Nucleus accumbens (tissue), 56 donors: ENCODE measurements around the gene GSK3B.

Source experiments
- DNase-seq, 56 donors: peaks; one replicate each; lab custom pipeline; 2025; lab: John Stamatoyannopoulos, UW

The GSK3B gene

DNA sequence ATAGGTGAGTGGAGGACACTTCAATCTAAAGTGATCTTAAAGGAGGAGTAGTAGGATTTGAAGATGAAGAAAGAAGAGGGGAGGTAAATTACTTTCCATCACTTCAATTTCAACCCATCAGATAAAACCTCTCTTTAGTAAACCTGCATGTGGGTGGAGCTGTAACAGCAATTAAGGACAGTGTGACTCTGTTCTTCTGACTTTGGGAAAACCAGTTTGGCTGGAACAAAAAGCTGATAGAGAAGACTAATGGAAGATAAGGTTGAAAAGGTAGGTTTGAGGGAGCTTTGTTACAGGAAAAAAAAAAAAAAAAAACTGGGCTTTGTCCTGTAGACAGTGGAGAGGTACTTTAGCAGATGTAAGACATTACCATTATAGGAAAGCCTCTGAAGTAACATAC is 4.5 kb upstream of the GSK3B start:
- DNase-seq = no peak

DNA sequence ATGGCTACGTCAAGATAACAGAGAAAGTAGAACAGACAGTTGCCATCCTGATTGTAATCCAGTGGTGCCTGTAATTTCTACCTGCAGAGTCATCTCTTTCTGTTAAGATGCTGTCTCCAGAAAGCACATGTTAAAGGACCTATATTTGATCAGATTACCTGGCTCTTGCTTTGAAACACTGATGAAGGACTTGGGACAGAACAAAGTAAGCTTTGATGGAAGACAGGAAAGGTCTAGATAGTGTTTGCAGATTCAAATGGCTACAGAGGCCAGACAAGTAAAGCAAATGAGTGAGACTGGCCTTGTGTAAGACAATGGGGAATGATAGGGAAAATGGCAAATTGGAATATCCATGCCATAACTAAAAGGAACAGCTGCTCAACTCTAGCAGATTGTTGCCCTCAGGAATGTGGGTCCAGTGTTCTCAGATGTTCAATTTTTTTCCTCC is 1.8 kb upstream of the GSK3B start:
- DNase-seq = no peak

DNA sequence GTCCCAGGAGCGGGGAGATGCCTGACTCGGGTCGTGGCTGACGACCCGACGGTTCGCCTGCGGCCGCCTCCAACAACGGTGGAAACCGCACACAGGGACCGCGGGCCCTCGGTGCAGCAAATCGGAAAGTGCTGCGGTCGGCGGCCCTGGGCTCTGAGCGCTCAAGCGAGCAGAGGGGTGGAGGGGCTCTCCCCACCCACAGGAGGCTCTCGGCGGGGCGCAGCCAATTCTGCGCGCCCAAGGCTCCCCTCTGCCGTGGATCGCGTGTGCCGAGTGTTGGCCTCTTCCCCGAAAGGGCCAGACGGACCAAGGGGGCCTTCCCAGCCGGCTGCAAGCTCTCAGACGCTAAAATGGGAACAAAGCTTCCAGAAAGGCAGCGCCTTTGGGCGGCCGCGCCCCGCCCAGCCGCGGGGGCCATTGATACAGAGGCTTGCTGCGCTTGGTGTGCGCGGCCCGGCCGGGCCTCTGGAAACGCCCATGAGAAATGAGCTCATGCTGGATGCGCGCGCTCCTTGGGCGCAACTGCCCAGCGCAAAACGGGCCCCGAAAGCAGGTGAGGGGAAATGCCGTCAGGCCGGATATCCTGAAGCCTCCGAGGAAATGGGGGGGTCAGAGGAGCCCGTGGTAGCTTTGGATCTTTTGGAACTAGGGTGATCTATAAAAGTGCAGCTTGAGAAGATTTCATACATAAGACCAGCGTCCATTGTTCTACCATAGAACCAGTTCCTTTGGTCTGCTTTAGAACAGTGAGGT is 1.2 kb upstream of the GSK3B start:
- DNase-seq = peak in 54 of 56 donors; percentile 7 to 85 (median 68)

DNA sequence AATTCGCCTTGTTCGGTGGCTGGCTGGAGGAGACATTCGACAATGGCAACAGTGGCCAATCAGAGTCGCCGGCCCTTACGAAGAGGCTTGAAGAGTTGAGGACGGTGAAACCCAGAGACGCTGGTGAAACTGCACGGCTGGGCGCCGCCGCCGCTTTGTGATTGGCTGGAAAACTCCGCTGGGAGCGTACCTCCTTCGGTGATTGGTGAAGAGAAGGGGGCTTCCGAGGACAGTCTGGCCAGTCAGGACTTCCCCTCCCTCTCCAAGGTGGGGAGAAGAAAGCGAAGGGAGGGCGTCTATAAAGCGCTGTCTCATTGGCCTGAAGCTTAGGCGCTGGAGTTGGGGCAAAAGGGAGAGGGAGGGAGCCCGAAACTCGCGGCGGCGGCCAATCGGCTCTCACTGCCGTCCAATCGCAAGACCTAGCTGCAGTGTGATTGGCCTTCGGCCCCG is 554 bp upstream of the GSK3B start:
- DNase-seq = peak; percentile 96 to 100 (median 100)

DNA sequence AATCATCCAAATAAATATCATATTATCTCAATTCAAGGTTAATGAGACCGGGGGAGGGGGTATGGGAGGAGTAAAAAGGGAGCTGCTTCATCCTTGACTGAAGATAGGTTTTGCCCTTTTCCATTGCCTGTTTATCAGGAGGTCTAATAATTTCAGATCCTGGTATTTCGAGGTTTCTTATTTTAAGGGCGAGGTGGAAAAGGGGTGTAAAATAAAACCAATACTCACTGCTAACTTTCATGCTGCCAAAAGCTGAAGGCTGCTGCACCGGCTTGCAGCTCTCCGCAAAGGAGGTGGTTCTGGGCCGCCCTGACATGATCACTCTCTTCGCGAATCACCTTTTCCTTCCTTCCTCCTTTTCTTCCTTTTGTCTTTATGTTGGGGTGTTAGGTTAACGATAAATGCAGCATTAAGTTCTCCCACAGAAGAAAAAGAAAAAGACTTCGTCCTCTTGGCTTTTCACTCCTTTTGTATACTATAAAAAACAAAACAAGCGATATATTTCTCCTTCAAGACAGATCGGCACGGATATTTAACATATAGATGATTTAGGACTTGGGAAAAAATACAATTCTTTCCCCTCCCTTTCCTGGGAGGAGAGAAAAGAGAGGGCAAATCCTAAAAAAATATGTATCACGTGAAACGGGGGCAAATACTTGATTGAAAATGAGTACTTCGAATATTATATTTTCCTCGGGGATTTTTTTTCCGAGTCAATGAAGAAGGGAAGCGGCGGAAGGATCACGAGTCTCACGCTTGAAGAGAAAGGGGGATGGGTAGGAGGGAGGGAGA is 932 bp downstream of the GSK3B start:
- DNase-seq = peak in 11 of 56 donors; percentile 1 to 38 (median 8)

DNA sequence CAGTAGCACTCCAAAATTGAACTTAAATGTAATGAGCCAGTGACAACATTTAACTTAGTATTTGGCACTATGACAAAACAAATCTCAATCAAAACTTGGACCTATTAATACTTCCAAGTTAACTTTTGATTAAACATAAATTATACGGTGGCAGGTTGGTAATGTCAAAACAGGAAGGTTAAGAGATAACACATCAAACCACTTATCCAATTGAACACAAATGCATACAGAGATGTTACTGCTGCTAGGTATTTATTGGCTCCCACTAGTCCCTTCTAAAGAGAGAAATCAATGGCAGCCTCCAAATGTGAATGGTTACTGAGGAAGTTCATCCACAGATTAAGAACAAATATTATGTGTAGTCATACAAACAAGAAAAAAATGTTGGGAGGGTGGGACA is 1.8 kb downstream of the GSK3B start:
- DNase-seq = no peak

DNA sequence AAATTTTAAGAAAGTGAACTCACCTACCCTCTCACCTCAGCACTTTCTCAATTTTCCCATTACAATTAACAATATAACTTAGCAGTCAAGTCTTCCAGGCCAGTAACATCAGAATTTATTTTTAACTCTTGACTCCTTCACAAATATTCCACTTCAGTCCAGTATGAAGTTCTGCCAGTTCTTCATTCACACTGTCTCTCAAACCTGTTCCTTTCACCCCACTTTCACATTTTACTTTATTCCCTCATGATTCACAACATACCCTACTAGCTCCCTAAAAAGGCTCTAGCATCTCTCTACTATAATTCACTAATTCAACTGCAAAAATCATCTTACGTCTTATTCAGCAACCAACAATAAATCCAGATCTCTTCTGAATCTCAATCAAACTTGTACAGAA is 3.8 kb downstream of the GSK3B start:
- DNase-seq = no peak

DNA sequence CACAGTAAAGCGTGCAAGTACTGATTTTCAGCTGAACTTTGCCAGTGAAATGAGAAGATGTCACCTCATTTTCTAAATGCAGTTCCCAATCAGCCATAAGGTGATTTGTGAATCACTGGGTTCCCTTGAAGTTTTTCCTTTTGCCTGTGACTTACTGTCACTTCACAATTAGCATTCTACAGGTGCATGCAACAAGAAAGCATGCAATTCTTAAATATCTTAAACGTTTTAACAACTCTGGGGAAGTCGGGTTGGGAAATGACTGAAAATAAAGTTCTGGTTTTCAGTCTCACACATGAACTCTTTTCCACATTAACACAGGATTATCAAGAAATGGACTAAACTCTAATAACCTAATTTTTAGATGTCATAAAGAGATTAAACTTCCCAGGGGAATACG is 5.2 kb downstream of the GSK3B start:
- DNase-seq = no peak

DNA sequence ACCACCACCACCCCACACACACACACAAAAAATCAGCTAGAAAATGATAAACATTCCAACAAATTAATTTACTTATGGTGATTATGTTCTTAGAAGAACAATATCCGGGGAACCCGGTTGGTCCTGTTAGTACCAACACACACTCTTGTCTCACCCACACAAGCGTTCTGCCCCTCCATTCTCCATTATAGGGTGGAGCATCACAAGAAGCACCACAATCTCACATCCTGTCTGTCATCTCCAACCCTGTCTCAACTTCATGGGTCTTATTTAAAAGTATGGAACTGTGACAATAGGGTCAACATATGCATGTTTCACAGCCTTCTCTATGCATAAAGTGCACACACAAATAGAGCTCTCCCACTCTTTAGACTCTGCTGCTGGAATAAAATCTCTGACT is 5.6 kb downstream of the GSK3B start:
- no peak for DNase-seq

DNA sequence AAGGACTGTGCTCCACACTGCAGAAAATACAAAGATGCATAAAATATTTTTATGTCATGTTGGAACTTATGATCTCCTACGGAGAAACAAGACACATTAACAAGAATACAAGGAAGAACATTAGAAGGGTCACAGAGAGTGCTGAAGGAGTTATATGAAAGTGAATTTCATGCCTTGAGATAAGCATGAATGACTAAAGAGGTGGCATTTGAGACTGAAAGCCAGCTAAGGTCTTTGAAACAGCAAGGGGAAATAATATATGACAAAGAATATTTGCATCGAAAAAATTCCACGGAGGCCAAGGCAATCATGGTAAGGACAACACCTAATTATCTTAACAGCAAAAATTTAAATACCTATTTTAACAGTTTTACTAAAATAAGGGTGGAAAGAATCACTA is 12.5 kb downstream of the GSK3B start:
- no peak for DNase-seq

DNA sequence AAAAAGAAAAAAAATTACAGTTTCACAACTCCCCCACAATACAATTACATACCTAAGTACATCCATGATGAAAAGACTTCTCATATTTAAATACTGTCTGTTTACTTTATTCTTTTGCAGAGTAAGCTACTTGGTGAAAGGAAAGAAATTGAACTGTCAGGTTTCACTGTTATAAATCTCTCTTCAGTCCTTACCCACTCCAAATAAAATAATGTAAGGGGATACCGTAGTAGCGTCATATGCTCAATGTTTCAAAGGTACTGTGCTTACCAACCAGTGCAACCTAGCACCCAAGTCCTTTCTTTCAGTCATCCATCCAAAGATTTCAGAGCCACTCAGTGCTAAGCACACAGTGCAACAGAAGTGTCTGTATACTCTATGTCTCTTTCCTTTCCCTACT is 13.4 kb downstream of the GSK3B start:
- no peak for DNase-seq

DNA sequence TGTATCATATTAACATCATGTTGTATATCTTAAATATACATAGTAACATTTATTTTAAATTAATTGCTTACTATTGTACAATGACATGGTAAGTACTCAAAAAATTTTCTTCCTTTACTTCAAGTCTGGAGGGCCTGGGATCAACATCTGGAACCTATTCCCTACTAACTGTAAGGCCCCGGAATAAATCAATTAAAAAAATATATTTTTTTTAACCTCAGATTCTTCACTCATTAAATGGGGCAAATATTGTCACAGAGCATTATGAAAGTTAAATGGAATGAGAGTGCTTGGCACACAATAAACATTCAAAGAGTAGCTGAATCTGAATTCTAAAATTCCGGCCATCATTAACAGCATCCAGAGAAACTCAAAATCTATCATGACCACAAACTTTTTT is 16.5 kb downstream of the GSK3B start:
- DNase-seq = no peak

DNA sequence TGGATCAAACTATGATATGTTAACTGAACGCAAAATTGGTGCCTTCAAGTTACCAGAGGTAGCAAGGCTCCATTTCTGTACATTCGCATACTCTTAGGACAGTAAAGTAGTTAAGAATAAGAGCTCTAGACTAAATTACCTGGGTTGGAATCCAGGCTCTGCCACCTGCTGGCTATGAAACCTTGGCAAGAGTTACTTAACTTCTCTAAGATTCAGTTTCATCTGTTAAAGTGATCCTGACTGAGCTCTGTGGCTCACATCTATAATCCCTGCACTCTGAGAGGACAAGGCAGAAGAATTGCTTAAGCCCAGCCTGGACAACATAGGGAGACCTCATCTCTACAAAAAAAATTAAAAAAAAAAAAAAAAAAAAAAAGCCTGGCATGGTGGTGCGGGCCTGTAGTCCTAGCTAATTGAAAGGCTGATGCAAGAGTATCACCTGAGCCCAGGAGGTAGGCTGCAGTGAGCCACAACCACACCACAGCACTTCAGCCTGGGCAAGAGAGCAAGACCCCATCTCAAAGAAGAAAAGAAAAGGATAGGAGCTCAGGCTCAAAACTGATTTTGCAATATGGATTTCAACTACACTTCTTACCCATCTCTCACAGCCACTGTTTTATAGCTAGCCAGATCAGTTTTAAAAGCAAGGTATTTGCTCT is 21.3 kb downstream of the GSK3B start:
- no peak for DNase-seq

DNA sequence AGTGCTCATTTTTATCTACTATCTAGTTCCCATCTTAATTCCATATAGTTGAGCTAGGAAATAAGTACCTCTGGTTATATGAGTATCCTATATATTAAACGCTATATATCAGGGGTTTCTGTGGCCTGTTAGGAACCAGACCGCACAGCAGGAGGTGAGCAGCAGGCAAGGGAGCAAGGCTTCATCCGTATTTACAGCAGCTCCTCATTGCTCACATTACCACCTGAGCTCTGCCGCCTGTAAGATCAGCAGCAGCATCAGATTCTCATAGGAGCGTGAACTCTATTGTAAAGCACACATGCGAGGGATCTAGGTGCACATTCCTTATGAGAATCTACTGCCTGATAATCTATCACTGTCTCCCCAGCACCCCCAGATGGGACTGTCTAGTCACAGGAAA is 23.0 kb downstream of the GSK3B start:
- no peak for DNase-seq

DNA sequence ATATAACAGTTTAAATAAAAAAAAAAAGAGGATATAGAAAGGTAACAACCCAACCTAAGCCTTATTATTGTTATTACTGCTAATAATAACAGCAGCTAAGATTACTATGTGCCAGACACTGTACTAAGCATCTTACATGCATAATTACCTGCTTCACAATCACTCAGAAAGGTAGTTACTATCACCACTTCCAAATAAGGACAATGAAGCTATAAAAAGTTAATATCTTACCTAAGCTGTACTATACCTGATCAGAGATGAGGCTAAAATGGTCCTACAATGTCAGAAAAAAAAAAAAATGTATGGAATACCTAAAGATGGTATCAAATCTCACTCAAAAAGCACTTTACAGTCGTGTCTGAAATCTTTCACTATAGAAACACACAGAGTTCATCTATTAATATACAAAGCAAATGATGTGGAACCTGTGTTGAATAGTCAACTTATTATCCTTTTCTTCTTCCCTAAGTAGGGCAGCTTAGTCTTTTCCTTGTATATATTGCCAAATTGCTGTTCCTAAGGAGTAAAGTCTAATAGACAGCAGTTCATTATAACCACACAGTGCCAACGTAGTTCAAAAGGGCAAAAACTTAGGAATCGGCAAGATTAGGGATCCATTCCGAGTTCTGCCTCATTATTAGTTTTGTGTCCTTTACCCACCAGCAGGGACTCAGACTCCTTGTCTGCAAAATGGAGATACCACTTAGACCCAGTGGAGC is 23.8 kb downstream of the GSK3B start:
- DNase-seq = no peak

DNA sequence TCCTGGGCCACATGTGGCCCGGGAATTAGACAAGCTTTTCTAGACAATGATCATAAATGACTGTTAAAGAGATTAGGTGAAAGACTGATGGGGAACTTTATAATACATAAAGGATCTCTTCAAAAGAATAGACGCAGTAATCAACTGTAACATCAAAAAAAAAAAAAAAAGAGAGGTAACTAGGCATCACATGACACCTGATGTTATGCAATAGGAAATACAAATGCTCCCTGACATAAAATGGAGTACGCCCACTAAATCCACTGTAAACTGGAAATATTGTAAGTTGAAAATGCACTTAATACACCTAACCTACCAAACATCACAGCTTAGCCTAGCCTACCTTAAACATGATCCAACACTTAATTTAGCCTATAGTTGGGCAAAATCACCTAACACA is 27.2 kb downstream of the GSK3B start:
- no peak for DNase-seq

DNA sequence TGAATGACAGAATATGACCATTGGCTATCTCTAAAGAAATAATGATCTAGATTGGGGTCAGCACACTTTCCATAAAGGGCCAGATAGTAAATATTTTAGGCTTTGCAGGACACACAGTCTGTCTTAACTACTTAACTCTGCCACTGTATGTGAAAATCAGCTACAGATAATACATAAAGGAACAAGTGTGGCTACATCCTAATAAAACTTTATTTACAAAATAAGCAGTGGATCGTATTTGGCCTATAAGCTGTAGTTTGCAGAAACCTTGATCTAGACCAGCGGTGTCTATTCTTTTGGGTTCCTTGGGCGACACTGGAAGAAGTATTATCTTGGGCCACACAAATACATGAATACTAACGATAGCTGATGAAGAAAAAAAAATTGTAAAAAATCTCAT is 27.6 kb downstream of the GSK3B start:
- DNase-seq = no peak

DNA sequence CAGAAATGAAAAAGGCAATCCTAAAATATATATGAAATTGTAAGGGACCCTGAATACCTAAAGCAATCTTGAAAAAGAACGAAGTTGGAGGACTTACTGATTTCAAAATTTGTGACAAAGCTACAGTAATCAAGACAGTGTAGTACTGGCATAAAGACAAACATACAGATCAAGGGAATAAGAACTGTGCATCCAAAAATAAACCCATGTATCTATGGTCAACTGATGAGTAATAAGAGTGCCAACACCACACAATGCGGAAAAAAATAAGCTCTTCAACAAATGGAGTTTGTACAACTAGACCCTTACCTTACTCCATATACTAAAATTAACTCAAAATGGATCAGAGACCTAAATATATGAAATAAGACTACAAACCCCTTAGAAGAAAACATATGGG is 29.6 kb downstream of the GSK3B start:
- no peak for DNase-seq

DNA sequence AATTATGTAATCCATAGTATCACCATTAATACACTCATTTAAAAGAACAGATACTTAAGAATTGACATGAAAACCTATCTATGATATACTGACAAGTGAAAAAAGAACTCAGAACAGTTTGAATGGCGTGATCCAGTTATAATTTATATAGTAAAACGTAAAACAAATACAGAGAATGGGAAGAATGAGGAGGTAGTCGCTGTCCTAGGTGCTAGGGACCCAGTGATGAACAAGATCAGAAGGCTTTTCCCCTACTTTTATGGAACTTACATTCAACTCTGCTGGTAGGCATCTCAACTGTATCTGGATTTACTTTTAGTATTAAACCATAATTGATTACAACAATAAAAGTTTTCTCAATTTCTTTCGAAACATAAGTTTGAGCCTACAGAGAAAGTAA is 31.8 kb downstream of the GSK3B start:
- DNase-seq = no peak

DNA sequence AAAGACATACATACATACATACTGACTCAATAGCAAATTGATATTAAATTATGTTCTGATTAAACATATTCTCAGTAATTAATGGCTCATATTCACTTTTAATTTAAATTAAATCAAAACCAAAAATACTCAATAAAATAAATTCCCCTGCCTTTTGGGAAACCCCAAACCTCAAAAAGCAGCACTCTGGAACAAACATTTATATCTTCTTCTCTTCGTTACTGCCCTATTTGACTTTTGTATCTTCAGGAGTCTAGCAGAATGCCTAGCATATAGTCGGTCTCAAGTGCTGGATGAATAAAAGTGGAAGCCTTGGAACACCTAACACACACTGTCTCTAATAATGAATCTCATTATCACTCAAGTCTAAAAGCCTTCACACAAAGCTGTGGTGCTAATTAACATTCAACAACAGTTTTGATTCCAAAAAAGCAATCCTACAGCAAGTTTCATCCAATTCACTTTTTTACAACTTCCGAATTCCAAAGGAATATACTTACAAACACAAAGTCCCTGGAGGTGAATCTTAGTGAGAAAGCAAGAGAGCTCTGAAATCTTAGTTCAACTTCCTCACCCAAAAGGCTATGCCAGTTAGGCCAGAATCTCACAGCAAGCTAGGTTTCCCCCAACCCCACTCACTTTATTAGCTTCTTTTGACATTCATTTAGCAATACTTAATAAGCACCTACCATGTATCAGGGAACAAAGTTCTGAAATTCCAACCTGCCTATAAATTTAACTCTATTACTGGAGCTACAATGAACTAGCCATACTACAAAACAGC is 35.0 kb downstream of the GSK3B start:
- no peak for DNase-seq
